PC-3 (cell line): ENCODE measurements around the gene COL9A3.

ENCODE experiments used
- EZH2 ChIP-seq: fragments of 300-600 bp; sonication (generic); IDR thresholded peaks from one replicate; pipeline ENCODE4 v1.6.1; 2017; ENCODE audit warnings: antibody characterized with exemption, mild to moderate bottlenecking, low read length; ENCODE audit not compliant: unreplicated experiment
- TF ChIP-seq, protein P1 (sequence below): fragments of 300-600 bp; sonication (generic); conservative IDR thresholded peaks from 2 replicates; pipeline ENCODE4 v1.5.1; 2017; ENCODE audit warnings: antibody characterized with exemption, low read depth, mild to moderate bottlenecking, low read length

- TF ChIP-seq, protein P1, sequence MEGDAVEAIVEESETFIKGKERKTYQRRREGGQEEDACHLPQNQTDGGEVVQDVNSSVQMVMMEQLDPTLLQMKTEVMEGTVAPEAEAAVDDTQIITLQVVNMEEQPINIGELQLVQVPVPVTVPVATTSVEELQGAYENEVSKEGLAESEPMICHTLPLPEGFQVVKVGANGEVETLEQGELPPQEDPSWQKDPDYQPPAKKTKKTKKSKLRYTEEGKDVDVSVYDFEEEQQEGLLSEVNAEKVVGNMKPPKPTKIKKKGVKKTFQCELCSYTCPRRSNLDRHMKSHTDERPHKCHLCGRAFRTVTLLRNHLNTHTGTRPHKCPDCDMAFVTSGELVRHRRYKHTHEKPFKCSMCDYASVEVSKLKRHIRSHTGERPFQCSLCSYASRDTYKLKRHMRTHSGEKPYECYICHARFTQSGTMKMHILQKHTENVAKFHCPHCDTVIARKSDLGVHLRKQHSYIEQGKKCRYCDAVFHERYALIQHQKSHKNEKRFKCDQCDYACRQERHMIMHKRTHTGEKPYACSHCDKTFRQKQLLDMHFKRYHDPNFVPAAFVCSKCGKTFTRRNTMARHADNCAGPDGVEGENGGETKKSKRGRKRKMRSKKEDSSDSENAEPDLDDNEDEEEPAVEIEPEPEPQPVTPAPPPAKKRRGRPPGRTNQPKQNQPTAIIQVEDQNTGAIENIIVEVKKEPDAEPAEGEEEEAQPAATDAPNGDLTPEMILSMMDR, result no peak
- no peak for TF ChIP-seq EZH2
Measured at GRCh38 chr20:62827311-62828038, 10.6 kb downstream of the COL9A3 start.
